WTC11 (cell line): ENCODE measurements around the gene CRADD.

Experiments
- CREM ChIP-seq: sonication (generic); formaldehyde crosslinking; IDR thresholded peaks from 2 replicates; pipeline ENCODE4 v1.8.1; 2022; ENCODE audit warnings: mild to moderate bottlenecking, missing genetic modification reagents, moderate library complexity
- ETV6 ChIP-seq: sonication (generic); formaldehyde crosslinking; IDR thresholded peaks from 2 replicates; pipeline ENCODE4 v1.8.1; 2022; ENCODE audit warnings: mild to moderate bottlenecking, missing genetic modification reagents
- ZNF121 ChIP-seq: sonication (generic); formaldehyde crosslinking; IDR thresholded peaks from 2 replicates; pipeline ENCODE4 v1.8.0; 2023; ENCODE audit warnings: missing genetic modification reagents
- TF ChIP-seq, protein P1 (sequence below): sonication (generic); formaldehyde crosslinking; IDR thresholded peaks from 2 replicates; pipeline ENCODE4 v1.8.0; 2022; ENCODE audit warnings: missing genetic modification reagents
- TF ChIP-seq, protein P2 (sequence below): sonication (generic); formaldehyde crosslinking; IDR thresholded peaks from 2 replicates; pipeline ENCODE4 v1.8.1; 2022; ENCODE audit warnings: mild to moderate bottlenecking, moderate library complexity, missing genetic modification reagents

DNA sequence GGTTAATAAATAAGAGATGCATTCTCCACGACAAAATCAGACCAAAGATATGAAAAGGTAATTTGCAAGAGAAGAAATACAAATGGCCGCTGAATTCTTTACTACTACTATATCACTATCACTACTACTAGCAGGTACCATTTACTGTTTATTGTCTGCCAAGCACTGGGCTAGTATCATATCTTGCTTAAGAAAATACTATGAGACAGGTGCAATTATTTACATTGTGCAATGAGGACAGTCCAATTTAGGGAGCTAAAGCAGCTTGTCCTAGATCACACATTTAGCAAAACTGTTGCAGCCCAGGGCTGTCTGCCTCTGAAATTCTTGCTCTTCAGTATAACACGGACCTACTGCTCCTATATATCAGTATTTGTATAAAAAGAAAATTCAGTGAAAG, 52.8 kb downstream of the CRADD start:
- TF ChIP-seq, protein P1, sequence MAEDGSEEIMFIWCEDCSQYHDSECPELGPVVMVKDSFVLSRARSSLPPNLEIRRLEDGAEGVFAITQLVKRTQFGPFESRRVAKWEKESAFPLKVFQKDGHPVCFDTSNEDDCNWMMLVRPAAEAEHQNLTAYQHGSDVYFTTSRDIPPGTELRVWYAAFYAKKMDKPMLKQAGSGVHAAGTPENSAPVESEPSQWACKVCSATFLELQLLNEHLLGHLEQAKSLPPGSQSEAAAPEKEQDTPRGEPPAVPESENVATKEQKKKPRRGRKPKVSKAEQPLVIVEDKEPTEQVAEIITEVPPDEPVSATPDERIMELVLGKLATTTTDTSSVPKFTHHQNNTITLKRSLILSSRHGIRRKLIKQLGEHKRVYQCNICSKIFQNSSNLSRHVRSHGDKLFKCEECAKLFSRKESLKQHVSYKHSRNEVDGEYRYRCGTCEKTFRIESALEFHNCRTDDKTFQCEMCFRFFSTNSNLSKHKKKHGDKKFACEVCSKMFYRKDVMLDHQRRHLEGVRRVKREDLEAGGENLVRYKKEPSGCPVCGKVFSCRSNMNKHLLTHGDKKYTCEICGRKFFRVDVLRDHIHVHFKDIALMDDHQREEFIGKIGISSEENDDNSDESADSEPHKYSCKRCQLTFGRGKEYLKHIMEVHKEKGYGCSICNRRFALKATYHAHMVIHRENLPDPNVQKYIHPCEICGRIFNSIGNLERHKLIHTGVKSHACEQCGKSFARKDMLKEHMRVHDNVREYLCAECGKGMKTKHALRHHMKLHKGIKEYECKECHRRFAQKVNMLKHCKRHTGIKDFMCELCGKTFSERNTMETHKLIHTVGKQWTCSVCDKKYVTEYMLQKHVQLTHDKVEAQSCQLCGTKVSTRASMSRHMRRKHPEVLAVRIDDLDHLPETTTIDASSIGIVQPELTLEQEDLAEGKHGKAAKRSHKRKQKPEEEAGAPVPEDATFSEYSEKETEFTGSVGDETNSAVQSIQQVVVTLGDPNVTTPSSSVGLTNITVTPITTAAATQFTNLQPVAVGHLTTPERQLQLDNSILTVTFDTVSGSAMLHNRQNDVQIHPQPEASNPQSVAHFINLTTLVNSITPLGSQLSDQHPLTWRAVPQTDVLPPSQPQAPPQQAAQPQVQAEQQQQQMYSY = no peak
- TF ChIP-seq, protein P2, sequence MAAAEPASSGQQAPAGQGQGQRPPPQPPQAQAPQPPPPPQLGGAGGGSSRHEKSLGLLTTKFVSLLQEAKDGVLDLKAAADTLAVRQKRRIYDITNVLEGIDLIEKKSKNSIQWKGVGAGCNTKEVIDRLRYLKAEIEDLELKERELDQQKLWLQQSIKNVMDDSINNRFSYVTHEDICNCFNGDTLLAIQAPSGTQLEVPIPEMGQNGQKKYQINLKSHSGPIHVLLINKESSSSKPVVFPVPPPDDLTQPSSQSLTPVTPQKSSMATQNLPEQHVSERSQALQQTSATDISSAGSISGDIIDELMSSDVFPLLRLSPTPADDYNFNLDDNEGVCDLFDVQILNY (CRISPR knock-in tag) = no peak
- no peak for TF ChIP-seq ETV6 (CRISPR knock-in tag)
- no peak for TF ChIP-seq CREM (CRISPR knock-in tag)
- TF ChIP-seq ZNF121 (CRISPR knock-in tag) = no peak
